GM12891 (cell line): ENCODE measurements around the gene BCL11B.

Experiments
- PAX5 ChIP-seq: IDR thresholded peaks from 2 replicates; pipeline ENCODE4 v1.6.1; 2011; ENCODE audit warnings: low read length, moderate library complexity, mild to moderate bottlenecking; ENCODE audit not compliant: insufficient read depth, severe bottlenecking
- POLR2A ChIP-seq: IDR thresholded peaks from 2 replicates; pipeline ENCODE4 v1.6.1; 2011; ENCODE audit warnings: low read depth, low read length, control low read depth
- POLR2AphosphoS5 ChIP-seq: IDR thresholded peaks from 2 replicates; pipeline ENCODE4 v1.6.1; 2011; ENCODE audit warnings: low read depth, low read length, control low read depth
- SPI1 ChIP-seq: IDR thresholded peaks from 2 replicates; pipeline ENCODE4 v1.6.1; 2011; ENCODE audit warnings: low read depth, low read length, control low read depth
- TAF1 ChIP-seq: IDR thresholded peaks from 2 replicates; pipeline ENCODE4 v1.6.1; 2011; ENCODE audit warnings: low read depth, low read length, control low read depth

DNA sequence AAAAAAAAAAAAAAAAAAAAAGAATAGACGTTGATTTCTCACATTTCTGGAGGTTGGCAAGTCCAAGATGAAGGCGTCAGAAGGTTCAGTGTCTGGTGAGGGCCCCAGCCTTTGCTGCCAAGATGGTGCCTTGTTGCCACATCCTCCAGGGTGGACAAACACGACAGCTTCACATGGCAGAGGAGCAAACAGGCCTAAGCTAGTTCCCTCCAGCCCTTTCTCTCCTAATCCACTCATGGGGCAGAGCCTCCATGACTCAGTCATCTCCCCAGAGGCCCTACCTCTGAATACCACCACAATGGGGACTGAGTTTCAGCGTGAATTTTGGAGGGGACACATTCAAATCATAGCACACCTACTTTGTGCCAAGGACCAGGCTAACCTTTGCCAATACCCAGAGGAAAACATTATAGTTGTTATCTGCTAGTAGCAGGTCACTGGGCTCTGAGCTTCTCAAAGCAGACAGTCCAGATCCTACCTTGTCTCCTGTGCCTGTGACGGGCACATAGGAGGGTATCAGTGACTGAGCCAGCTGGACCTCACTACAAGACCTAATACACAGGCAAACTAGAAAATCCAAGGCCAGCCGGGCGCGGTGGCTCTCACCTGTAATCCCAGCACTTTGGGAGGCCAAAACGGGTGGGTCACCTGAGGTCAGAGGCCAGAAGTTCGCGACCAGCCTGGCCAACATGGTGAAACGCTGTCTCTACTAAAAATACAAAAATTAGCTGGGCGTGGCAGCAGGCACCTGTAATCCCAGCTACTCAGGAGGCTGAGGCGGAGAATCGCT is 10.5 kb upstream of the BCL11B start:
- no peak for TF ChIP-seq POLR2A
- TF ChIP-seq POLR2AphosphoS5 = no peak
- TF ChIP-seq TAF1 = no peak
- no peak for TF ChIP-seq SPI1
- no peak for TF ChIP-seq PAX5
